PC-3 (cell line): Measurements from ENCODE around the gene PARG. TPM values are rescaled to one million over a fixed set of nuclear protein-coding genes. Genes with fewer than 3 reads are reported as not detected.

Experiments used
- ATAC-seq: fragments of 200-7000 bp; cut with Tn5 transposase; 2 replicates; pipeline ENCODE4 v1.9.1; 2020; ENCODE audit warnings: mild to moderate bottlenecking, moderate library complexity
- BruUV-seq: library from RNA; stranded (reverse); fragments of 400-500 nt; replicated peaks from 2 replicates; lab custom pipeline; 2021; lab: Mats Ljungman, UMichigan
- CTCF ChIA-PET: fragments of 300-600 bp; sonication (Branson Sonifier 250); formaldehyde crosslinking; loops from one replicate; lab custom pipeline; 2022; ENCODE audit warnings: antibody characterized with exemption; lab: Charles Lee
- POLR2A ChIA-PET: fragments of 300-600 bp; sonication (Branson Sonifier 250); formaldehyde crosslinking; loops from one replicate; lab custom pipeline; 2022; ENCODE audit warnings: antibody characterized with exemption; ENCODE audit not compliant: unreplicated experiment; lab: Charles Lee
- DNase-seq: peaks from one replicate; pipeline ENCODE4 v3.0.0-alpha.2; 2015
- H2AFZ ChIP-seq: fragments of 300-600 bp; sonication (generic); 2 replicates; pipeline ENCODE4 v1.6.0; 2016; ENCODE audit warnings: antibody characterized with exemption, low read length
- H3F3A ChIP-seq: fragments of 300-600 bp; sonication (generic); one replicate; pipeline ENCODE4 v1.6.0; 2017; ENCODE audit warnings: antibody characterized with exemption, low read length, control low read depth, mild to moderate bottlenecking; ENCODE audit not compliant: unreplicated experiment
- H3K27ac ChIP-seq: fragments of 300-600 bp; sonication (generic); 2 replicates; pipeline ENCODE4 v1.5.1; 2016; ENCODE audit warnings: mild to moderate bottlenecking, low read length
- H3K27me3 ChIP-seq: fragments of 300-600 bp; sonication (generic); 2 replicates; pipeline ENCODE4 v1.6.1; 2016; ENCODE audit warnings: low read length, mixed read lengths
- H3K36me3 ChIP-seq: fragments of 300-600 bp; sonication (generic); 2 replicates; pipeline ENCODE4 v1.6.1; 2016; ENCODE audit warnings: low read depth, mixed run types, low read length, mixed read lengths
- H3K4me1 ChIP-seq: fragments of 300-600 bp; sonication (generic); 2 replicates; pipeline ENCODE4 v1.5.1; 2016; ENCODE audit warnings: low read length; ENCODE audit not compliant: insufficient read depth
- H3K4me2 ChIP-seq: fragments of 300-600 bp; sonication (generic); 2 replicates; pipeline ENCODE4 v1.6.0; 2016; ENCODE audit warnings: low read length
- H3K4me3 ChIP-seq: fragments of 300-600 bp; sonication (generic); 2 replicates; pipeline ENCODE4 v1.5.1; 2016; ENCODE audit warnings: mild to moderate bottlenecking, low read length, mixed read lengths
- H3K79me2 ChIP-seq: fragments of 300-600 bp; sonication (generic); 2 replicates; pipeline ENCODE4 v1.6.1; 2017; ENCODE audit warnings: low read length, mixed read lengths
- H3K9ac ChIP-seq: fragments of 300-600 bp; sonication (generic); 2 replicates; pipeline ENCODE4 v1.6.0; 2016; ENCODE audit warnings: mild to moderate bottlenecking, low read length
- H3K9me2 ChIP-seq: fragments of 300-600 bp; sonication (generic); replicated peaks from 2 replicates; pipeline ENCODE4 v1.6.1; 2016; ENCODE audit warnings: mixed run types, low read length, mixed read lengths
- H3K9me3 ChIP-seq: fragments of 300-600 bp; sonication (generic); 2 replicates; pipeline ENCODE4 v1.6.1; 2016; ENCODE audit warnings: low read length, mixed read lengths
- H4K20me1 ChIP-seq: fragments of 300-600 bp; sonication (generic); 2 replicates; pipeline ENCODE4 v1.6.1; 2016; ENCODE audit warnings: low read length, mixed read lengths
- CTCF ChIP-seq: fragments of 300-600 bp; sonication (generic); conservative IDR thresholded peaks from 2 replicates; pipeline ENCODE4 v1.5.1; 2017; ENCODE audit warnings: antibody characterized with exemption, low read depth, mild to moderate bottlenecking, low read length
- EZH2 ChIP-seq: fragments of 300-600 bp; sonication (generic); IDR thresholded peaks from one replicate; pipeline ENCODE4 v1.6.1; 2017; ENCODE audit warnings: antibody characterized with exemption, mild to moderate bottlenecking, low read length; ENCODE audit not compliant: unreplicated experiment
- EZH2phosphoT487 ChIP-seq: fragments of 300-600 bp; sonication (generic); IDR thresholded peaks from 2 replicates; pipeline ENCODE4 v1.6.1; 2018; ENCODE audit warnings: mild to moderate bottlenecking, antibody characterized with exemption, low read length, borderline replicate concordance
- intact Hi-C: fragments of 100-400 bp; cut with micrococcal nuclease; formaldehyde crosslinking; loops from 2 replicates; pipeline ENCODE4 v1.9.0; 2023
- total RNA-seq: library from RNA; depleted of rRNA; stranded (reverse); fragments of >200 nt; gene quantifications from 2 replicates; pipeline ENCODE4 v1.2.3, GENCODE V29; 2014

PARG gene
- total RNA-seq, 1 experiment from 2014 or later: 85.4 TPM

- H3K36me3 ChIP-seq: peaks cover 54% of the 10 kb centered on the region
- no peaks in the 10 kb centered on the region for H3K9me2 ChIP-seq
- no peaks in the 10 kb centered on the region for H3K9me3 ChIP-seq
- no peak overlapping the region for H2AFZ ChIP-seq
- intact Hi-C loops: no loop called here
- 0 out of 2 replicates have a peak, but pooled peaks cover 3% of the 10 kb centered on the region for H4K20me1 ChIP-seq
- no peak overlapping the region for H3K27ac ChIP-seq
- no peaks in the 10 kb centered on the region for H3K79me2 ChIP-seq
- TF ChIP-seq EZH2 (no peak), EZH2phosphoT487 (no peak), CTCF (no peak)
- H3K4me2 ChIP-seq: no peak overlapping the region
- ChIA-PET CTCF (interaction anchor here (0.6 kb wide), 1 partner anchor 223 kb away, joined by 3 read pairs; no protein-coding TSS in a partner anchor), POLR2A (no interaction called here)
- H3K9ac ChIP-seq: no peak overlapping the region
- H3K4me3 ChIP-seq: no peak overlapping the region
- no peaks in the 10 kb centered on the region for H3K27me3 ChIP-seq
- peaks cover 18% of the 10 kb centered on the region for H3K4me1 ChIP-seq
- BruUV-seq: no TSS peak
- ATAC-seq (no peak), DNase-seq (no peak)
- peaks cover 4% of the 10 kb centered on the region for H3F3A ChIP-seq
Observed at GRCh38 chr10:49841615-49842332, 100.1 kb downstream of the PARG start.

GRCh38 chr10:49837685-49838084, 104.1 kb downstream of the PARG start:
- BruUV-seq: no TSS peak
- H3K4me1 ChIP-seq: no peaks in the 10 kb centered on the region

More at GRCh38 chr10:49837685-49838084, 104.1 kb downstream of the PARG start:
- CTCF ChIA-PET: no interaction called here
- Histone ChIP-seq H3K9me3 (no peaks in the 10 kb centered on the region), H3K36me3 (peaks cover 62% of the 10 kb centered on the region), H3K79me2 (no peaks in the 10 kb centered on the region), H3K4me3 (no peak overlapping the region), H3K9me2 (no peaks in the 10 kb centered on the region), H3K9ac (no peak overlapping the region), H3K4me2 (no peak overlapping the region), H4K20me1 (no peaks in the 10 kb centered on the region), H2AFZ (no peak overlapping the region), H3F3A (no peaks in the 10 kb centered on the region), H3K27ac (no peak overlapping the region), H3K27me3 (no peaks in the 10 kb centered on the region)
- POLR2A ChIA-PET: no interaction called here
- TF ChIP-seq EZH2phosphoT487 (no peak), CTCF (no peak), EZH2 (no peak)
- DNase-seq (no peak), ATAC-seq (no peak)
- intact Hi-C loops: no loop called here
